Stimulated activated effector memory CD8-positive, alpha-beta T cell treated with anti-CD3 and anti-CD28 coated beads, Interleukin-12 subunit alpha, Interleukin-12 subunit beta, amount 100 ng/mL, for 72 hours (primary cell): Measurements from ENCODE around the gene SHISA9.

ENCODE experiments used
- ATAC-seq: fragments of 150-1000 bp; cut with Tn5 transposase; 2 replicates; pipeline ENCODE4 v1.10.0; 2021
- DNase-seq, 2 donors: peaks; one replicate each; pipeline ENCODE4 v3.0.0; 2021 to 2022; ENCODE audit warnings: low spot score in 2 of 2
- H3K27ac Mint-ChIP-seq: one replicate; pipeline ENCODE4 v1.8.0; 2022; ENCODE audit warnings: mild to moderate bottlenecking, mixed read lengths
- H3K36me3 Mint-ChIP-seq: one replicate; pipeline ENCODE4 v1.8.0; 2022; ENCODE audit warnings: mild to moderate bottlenecking, mixed read lengths
- H3K4me1 Mint-ChIP-seq: one replicate; pipeline ENCODE4 v1.8.0; 2022; ENCODE audit warnings: mixed read lengths
- H3K4me3 Mint-ChIP-seq: one replicate; pipeline ENCODE4 v1.8.0; 2022; ENCODE audit warnings: mild to moderate bottlenecking, mixed read lengths
- H3K9me3 Mint-ChIP-seq: one replicate; pipeline ENCODE4 v1.8.0; 2022; ENCODE audit warnings: mixed read lengths

The SHISA9 gene

GRCh38 chr16:13205352-13205751 lies 304.0 kb downstream of the SHISA9 start:
- Mint-ChIP-seq H3K36me3 (no peaks in the 10 kb centered on the region), H3K4me3 (no peak overlapping the region), H3K4me1 (no peaks in the 10 kb centered on the region), H3K27ac (no peak overlapping the region), H3K9me3 (peaks cover 8% of the 10 kb centered on the region)
- ATAC-seq, result no peak
- DNase-seq, result no peak

GRCh38 chr16:13206606-13207005 lies 305.2 kb downstream of the SHISA9 start:
- Mint-ChIP-seq H3K4me3 (no peak overlapping the region), H3K4me1 (no peaks in the 10 kb centered on the region), H3K27ac (no peak overlapping the region), H3K36me3 (no peaks in the 10 kb centered on the region), H3K9me3 (peaks cover 8% of the 10 kb centered on the region)
- DNase-seq (no peak), ATAC-seq (no peak)

- Mint-ChIP-seq H3K36me3 (no peaks in the 10 kb centered on the region), H3K4me1 (no peaks in the 10 kb centered on the region), H3K4me3 (no peak overlapping the region), H3K27ac (no peak overlapping the region), H3K9me3 (peaks cover 11% of the 10 kb centered on the region)
- no peak for DNase-seq
- no peak for ATAC-seq
Observed at GRCh38 chr16:13207151-13207550, 305.8 kb downstream of the SHISA9 start.

- ATAC-seq, result no peak
- Mint-ChIP-seq H3K4me1 (no peaks in the 10 kb centered on the region), H3K36me3 (no peaks in the 10 kb centered on the region)
Observed at GRCh38 chr16:13223666-13224065, 322.3 kb downstream of the SHISA9 start.

GRCh38 chr16:13229039-13229438 lies 327.6 kb downstream of the SHISA9 start:
- no peak for ATAC-seq
- Mint-ChIP-seq H3K4me3 (no peak overlapping the region), H3K4me1 (no peaks in the 10 kb centered on the region), H3K36me3 (no peaks in the 10 kb centered on the region), H3K27ac (no peak overlapping the region), H3K9me3 (peaks cover 13% of the 10 kb centered on the region)
- DNase-seq, result no peak

More at GRCh38 chr16:13223666-13224065, 322.3 kb downstream of the SHISA9 start:
- peaks cover 7% of the 10 kb centered on the region for H3K9me3 Mint-ChIP-seq
- no peak for DNase-seq
- no peak overlapping the region for H3K27ac Mint-ChIP-seq
- no peak overlapping the region for H3K4me3 Mint-ChIP-seq

- peaks cover 13% of the 10 kb centered on the region for H3K9me3 Mint-ChIP-seq
- H3K36me3 Mint-ChIP-seq, result no peaks in the 10 kb centered on the region
- H3K27ac Mint-ChIP-seq, result no peak overlapping the region
- no peaks in the 10 kb centered on the region for H3K4me1 Mint-ChIP-seq
- DNase-seq (no peak), ATAC-seq (no peak)
- H3K4me3 Mint-ChIP-seq, result no peak overlapping the region
Observed at GRCh38 chr16:13231365-13231764, 330.0 kb downstream of the SHISA9 start.

- H3K9me3 Mint-ChIP-seq, result peaks cover 13% of the 10 kb centered on the region
- H3K27ac Mint-ChIP-seq, result no peak overlapping the region
- H3K36me3 Mint-ChIP-seq, result no peaks in the 10 kb centered on the region
- ATAC-seq (no peak), DNase-seq (no peak)
- no peak overlapping the region for H3K4me3 Mint-ChIP-seq
- H3K4me1 Mint-ChIP-seq, result no peaks in the 10 kb centered on the region
Observed at GRCh38 chr16:13234999-13235398, 333.6 kb downstream of the SHISA9 start.

- DNase-seq (no peak), ATAC-seq (no peak)
- Mint-ChIP-seq H3K4me3 (no peak overlapping the region), H3K9me3 (peaks cover 13% of the 10 kb centered on the region), H3K4me1 (no peaks in the 10 kb centered on the region), H3K27ac (no peak overlapping the region), H3K36me3 (no peaks in the 10 kb centered on the region)
Observed at GRCh38 chr16:13236308-13236707, 334.9 kb downstream of the SHISA9 start.

GRCh38 chr16:13238182-13238581 lies 336.8 kb downstream of the SHISA9 start:
- Mint-ChIP-seq H3K36me3 (no peaks in the 10 kb centered on the region), H3K4me3 (no peak overlapping the region), H3K4me1 (no peaks in the 10 kb centered on the region), H3K9me3 (peaks cover 10% of the 10 kb centered on the region), H3K27ac (no peak overlapping the region)
- no peak for ATAC-seq
- DNase-seq, result no peak

- peaks cover 6% of the 10 kb centered on the region for H3K9me3 Mint-ChIP-seq
- H3K4me3 Mint-ChIP-seq, result no peak overlapping the region
- H3K4me1 Mint-ChIP-seq, result no peaks in the 10 kb centered on the region
- no peaks in the 10 kb centered on the region for H3K36me3 Mint-ChIP-seq
- H3K27ac Mint-ChIP-seq, result no peak overlapping the region
- DNase-seq (no peak), ATAC-seq (no peak)
Observed at GRCh38 chr16:13242201-13242600, 340.8 kb downstream of the SHISA9 start.

- H3K4me1 Mint-ChIP-seq, result no peaks in the 10 kb centered on the region
- no peak for ATAC-seq
- no peak overlapping the region for H3K4me3 Mint-ChIP-seq
- H3K9me3 Mint-ChIP-seq, result peaks cover 6% of the 10 kb centered on the region
- DNase-seq, result no peak
- no peak overlapping the region for H3K27ac Mint-ChIP-seq
- H3K36me3 Mint-ChIP-seq, result no peaks in the 10 kb centered on the region
Observed at GRCh38 chr16:13244770-13245169, 343.4 kb downstream of the SHISA9 start.

- Mint-ChIP-seq H3K9me3 (peaks cover 2% of the 10 kb centered on the region), H3K4me3 (no peak overlapping the region), H3K4me1 (no peaks in the 10 kb centered on the region), H3K27ac (no peak overlapping the region), H3K36me3 (no peaks in the 10 kb centered on the region)
- DNase-seq (no peak), ATAC-seq (no peak)
Observed at GRCh38 chr16:13245713-13246377, 344.4 kb downstream of the SHISA9 start.

- Mint-ChIP-seq H3K9me3 (peaks cover 18% of the 10 kb centered on the region), H3K4me3 (no peak overlapping the region), H3K36me3 (no peaks in the 10 kb centered on the region), H3K4me1 (no peaks in the 10 kb centered on the region), H3K27ac (no peak overlapping the region)
- ATAC-seq (no peak), DNase-seq (no peak)
Observed at GRCh38 chr16:13254998-13255614, 353.7 kb downstream of the SHISA9 start.

GRCh38 chr16:13262270-13263090 lies 361.1 kb downstream of the SHISA9 start:
- H3K4me1 Mint-ChIP-seq, result no peaks in the 10 kb centered on the region

GRCh38 chr16:13264749-13265552 lies 363.6 kb downstream of the SHISA9 start:
- no peak overlapping the region for H3K4me3 Mint-ChIP-seq
- H3K4me1 Mint-ChIP-seq, result no peaks in the 10 kb centered on the region
- H3K36me3 Mint-ChIP-seq, result no peaks in the 10 kb centered on the region
- peaks cover 10% of the 10 kb centered on the region for H3K9me3 Mint-ChIP-seq
- ATAC-seq (no peak), DNase-seq (no peak)
- H3K27ac Mint-ChIP-seq, result no peak overlapping the region

More at GRCh38 chr16:13262270-13263090, 361.1 kb downstream of the SHISA9 start:
- no peak overlapping the region for H3K4me3 Mint-ChIP-seq
- DNase-seq (no peak), ATAC-seq (no peak)
- no peak overlapping the region for H3K27ac Mint-ChIP-seq
- H3K36me3 Mint-ChIP-seq, result no peaks in the 10 kb centered on the region
- peaks cover 7% of the 10 kb centered on the region for H3K9me3 Mint-ChIP-seq
